HEK293 (cell line): ENCODE results near the gene LPIN3.

Experiments used
- KLF17 ChIP-seq: fragments of 450-650 bp; formaldehyde crosslinking; IDR thresholded peaks from 2 replicates; pipeline ENCODE4 v1.5.1; 2016; ENCODE audit warnings: missing biosample characterization, missing genetic modification characterization
- PRDM4 ChIP-seq: fragments of 450-650 bp; formaldehyde crosslinking; IDR thresholded peaks from 2 replicates; pipeline ENCODE4 v1.5.1; 2017; ENCODE audit warnings: missing biosample characterization, missing genetic modification characterization
- RBAK ChIP-seq: fragments of 450-650 bp; formaldehyde crosslinking; IDR thresholded peaks from 2 replicates; pipeline ENCODE4 v1.5.1; 2016; ENCODE audit warnings: missing biosample characterization, missing genetic modification characterization
- SALL2 ChIP-seq: fragments of 450-650 bp; formaldehyde crosslinking; IDR thresholded peaks from 2 replicates; pipeline ENCODE4 v1.5.0; 2017; ENCODE audit warnings: missing biosample characterization, mild to moderate bottlenecking, missing genetic modification characterization, borderline replicate concordance
- ZBTB17 ChIP-seq: fragments of 450-650 bp; formaldehyde crosslinking; IDR thresholded peaks from 2 replicates; pipeline ENCODE4 v1.5.1; 2016; ENCODE audit warnings: missing biosample characterization, missing genetic modification characterization
- ZBTB21 ChIP-seq: fragments of 450-650 bp; formaldehyde crosslinking; IDR thresholded peaks from 2 replicates; pipeline ENCODE4 v1.5.1; 2017; ENCODE audit warnings: missing biosample characterization, missing genetic modification characterization
- ZBTB48 ChIP-seq: fragments of 450-650 bp; formaldehyde crosslinking; IDR thresholded peaks from 2 replicates; pipeline ENCODE4 v1.5.1; 2016; ENCODE audit warnings: missing biosample characterization, missing genetic modification characterization
- ZNF10 ChIP-seq: fragments of 450-650 bp; formaldehyde crosslinking; IDR thresholded peaks from 2 replicates; pipeline ENCODE4 v1.5.1; 2017; ENCODE audit warnings: missing biosample characterization, missing genetic modification characterization
- ZNF121 ChIP-seq: fragments of 450-650 bp; formaldehyde crosslinking; IDR thresholded peaks from 2 replicates; pipeline ENCODE4 v1.5.1; 2016; ENCODE audit warnings: missing biosample characterization, missing genetic modification characterization
- ZNF133 ChIP-seq: fragments of 450-650 bp; formaldehyde crosslinking; IDR thresholded peaks from 2 replicates; pipeline ENCODE4 v1.5.1; 2016; ENCODE audit warnings: missing biosample characterization, missing genetic modification characterization
- ZNF184 ChIP-seq: fragments of 450-650 bp; IDR thresholded peaks from 2 replicates; pipeline ENCODE4 v1.5.1; 2018; ENCODE audit warnings: missing biosample characterization, mild to moderate bottlenecking, missing genetic modification characterization
- ZNF211 ChIP-seq: fragments of 450-650 bp; formaldehyde crosslinking; IDR thresholded peaks from 2 replicates; pipeline ENCODE4 v1.5.1; 2016; ENCODE audit warnings: low read depth, missing biosample characterization, missing genetic modification characterization
- ZNF239 ChIP-seq: fragments of 450-650 bp; formaldehyde crosslinking; IDR thresholded peaks from 2 replicates; pipeline ENCODE4 v1.5.1; 2016; ENCODE audit warnings: missing biosample characterization, missing genetic modification characterization
- ZNF394 ChIP-seq: fragments of 450-650 bp; formaldehyde crosslinking; IDR thresholded peaks from 2 replicates; pipeline ENCODE4 v1.5.1; 2016; ENCODE audit warnings: missing biosample characterization, missing genetic modification characterization, mild to moderate bottlenecking, moderate library complexity, borderline replicate concordance
- ZNF501 ChIP-seq: fragments of 450-650 bp; formaldehyde crosslinking; IDR thresholded peaks from 2 replicates; pipeline ENCODE4 v1.5.1; 2016; ENCODE audit warnings: missing biosample characterization, missing genetic modification characterization
- ZNF513 ChIP-seq: fragments of 450-650 bp; IDR thresholded peaks from 2 replicates; pipeline ENCODE4 v1.5.1; 2018; ENCODE audit warnings: missing biosample characterization, missing genetic modification characterization
- ZNF514 ChIP-seq: fragments of 450-650 bp; formaldehyde crosslinking; IDR thresholded peaks from 2 replicates; pipeline ENCODE4 v1.5.1; 2016; ENCODE audit warnings: missing biosample characterization, missing genetic modification characterization
- ZNF571 ChIP-seq: fragments of 450-650 bp; formaldehyde crosslinking; IDR thresholded peaks from 2 replicates; pipeline ENCODE4 v1.5.0; 2017; ENCODE audit warnings: missing biosample characterization, missing genetic modification characterization
- ZNF654 ChIP-seq: fragments of 450-650 bp; formaldehyde crosslinking; IDR thresholded peaks from 2 replicates; pipeline ENCODE4 v1.5.1; 2016; ENCODE audit warnings: low read depth, missing biosample characterization, missing genetic modification characterization
- ZNF701 ChIP-seq: fragments of 450-650 bp; formaldehyde crosslinking; IDR thresholded peaks from 2 replicates; pipeline ENCODE4 v1.5.1; 2016; ENCODE audit warnings: missing biosample characterization, missing genetic modification characterization
- ZNF776 ChIP-seq: fragments of 450-650 bp; formaldehyde crosslinking; IDR thresholded peaks from 2 replicates; pipeline ENCODE4 v1.5.0; 2017; ENCODE audit warnings: missing biosample characterization, missing genetic modification characterization, borderline replicate concordance
- ZXDB ChIP-seq: fragments of 450-650 bp; formaldehyde crosslinking; IDR thresholded peaks from 2 replicates; pipeline ENCODE4 v1.5.1; 2016; ENCODE audit warnings: missing biosample characterization, missing genetic modification characterization
- TF ChIP-seq, protein P1 (sequence below): fragments of 450-650 bp; formaldehyde crosslinking; conservative IDR thresholded peaks from 2 replicates; pipeline ENCODE4 v1.5.1; 2016; ENCODE audit warnings: low read depth, missing biosample characterization, missing genetic modification characterization
- TF ChIP-seq, protein P2 (sequence below): fragments of 450-650 bp; formaldehyde crosslinking; IDR thresholded peaks from 2 replicates; pipeline ENCODE4 v1.5.1; 2017; ENCODE audit warnings: missing biosample characterization, missing genetic modification characterization
- TF ChIP-seq, protein P3 (sequence below): fragments of 450-650 bp; formaldehyde crosslinking; IDR thresholded peaks from 2 replicates; pipeline ENCODE4 v1.5.1; 2017; ENCODE audit warnings: missing biosample characterization, missing genetic modification characterization

Gene LPIN3

GRCh38 chr20:41316602-41317545 lies 23.7 kb upstream of the LPIN3 start (continued):
- TF ChIP-seq ZNF776 (tag by site-specific recombination) (no peak), ZNF654 (tag by site-specific recombination) (no peak), ZNF211 (tag by site-specific recombination) (no peak), KLF17 (tag by site-specific recombination) (0 out of 2 replicates have a peak, but pooled peaks have one; percentile 76), ZNF239 (tag by site-specific recombination) (no peak), RBAK (no peak), ZNF514 (tag by site-specific recombination) (no peak), ZNF513 (tag by site-specific recombination) (no peak), ZNF133 (tag by site-specific recombination) (no peak), ZNF394 (tag by site-specific recombination) (no peak), ZNF10 (tag by site-specific recombination) (no peak), ZNF701 (tag by site-specific recombination) (no peak), ZNF501 (no peak), SALL2 (no peak), ZXDB (tag by site-specific recombination) (peak; percentile 93), ZBTB48 (peak; percentile 90), ZBTB21 (tag by site-specific recombination) (no peak), ZNF184 (tag by site-specific recombination) (no peak), ZNF571 (no peak), PRDM4 (peak; percentile 15; the same call in 1 of the 2 replicates), ZBTB17 (peak; percentile 84; the same call in 1 of the 2 replicates), ZNF121 (no peak)
- TF ChIP-seq, protein P1, sequence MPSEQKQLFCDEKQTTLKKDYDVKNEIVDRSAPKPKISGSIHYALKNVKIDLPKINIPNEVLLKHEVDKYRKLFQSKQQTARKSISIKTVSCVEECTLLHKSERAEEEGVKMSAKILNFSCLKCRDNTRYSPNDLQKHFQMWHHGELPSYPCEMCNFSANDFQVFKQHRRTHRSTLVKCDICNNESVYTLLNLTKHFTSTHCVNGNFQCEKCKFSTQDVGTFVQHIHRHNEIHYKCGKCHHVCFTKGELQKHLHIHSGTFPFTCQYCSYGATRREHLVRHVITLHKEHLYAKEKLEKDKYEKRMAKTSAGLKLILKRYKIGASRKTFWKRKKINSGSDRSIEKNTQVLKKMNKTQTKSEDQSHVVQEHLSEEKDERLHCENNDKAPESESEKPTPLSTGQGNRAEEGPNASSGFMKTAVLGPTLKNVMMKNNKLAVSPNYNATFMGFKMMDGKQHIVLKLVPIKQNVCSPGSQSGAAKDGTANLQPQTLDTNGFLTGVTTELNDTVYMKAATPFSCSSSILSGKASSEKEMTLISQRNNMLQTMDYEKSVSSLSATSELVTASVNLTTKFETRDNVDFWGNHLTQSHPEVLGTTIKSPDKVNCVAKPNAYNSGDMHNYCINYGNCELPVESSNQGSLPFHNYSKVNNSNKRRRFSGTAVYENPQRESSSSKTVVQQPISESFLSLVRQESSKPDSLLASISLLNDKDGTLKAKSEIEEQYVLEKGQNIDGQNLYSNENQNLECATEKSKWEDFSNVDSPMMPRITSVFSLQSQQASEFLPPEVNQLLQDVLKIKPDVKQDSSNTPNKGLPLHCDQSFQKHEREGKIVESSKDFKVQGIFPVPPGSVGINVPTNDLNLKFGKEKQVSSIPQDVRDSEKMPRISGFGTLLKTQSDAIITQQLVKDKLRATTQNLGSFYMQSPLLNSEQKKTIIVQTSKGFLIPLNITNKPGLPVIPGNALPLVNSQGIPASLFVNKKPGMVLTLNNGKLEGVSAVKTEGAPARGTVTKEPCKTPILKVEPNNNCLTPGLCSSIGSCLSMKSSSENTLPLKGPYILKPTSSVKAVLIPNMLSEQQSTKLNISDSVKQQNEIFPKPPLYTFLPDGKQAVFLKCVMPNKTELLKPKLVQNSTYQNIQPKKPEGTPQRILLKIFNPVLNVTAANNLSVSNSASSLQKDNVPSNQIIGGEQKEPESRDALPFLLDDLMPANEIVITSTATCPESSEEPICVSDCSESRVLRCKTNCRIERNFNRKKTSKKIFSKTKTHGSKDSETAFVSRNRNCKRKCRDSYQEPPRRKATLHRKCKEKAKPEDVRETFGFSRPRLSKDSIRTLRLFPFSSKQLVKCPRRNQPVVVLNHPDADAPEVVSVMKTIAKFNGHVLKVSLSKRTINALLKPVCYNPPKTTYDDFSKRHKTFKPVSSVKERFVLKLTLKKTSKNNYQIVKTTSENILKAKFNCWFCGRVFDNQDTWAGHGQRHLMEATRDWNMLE (tag by site-specific recombination), result no peak
- TF ChIP-seq, protein P2, sequence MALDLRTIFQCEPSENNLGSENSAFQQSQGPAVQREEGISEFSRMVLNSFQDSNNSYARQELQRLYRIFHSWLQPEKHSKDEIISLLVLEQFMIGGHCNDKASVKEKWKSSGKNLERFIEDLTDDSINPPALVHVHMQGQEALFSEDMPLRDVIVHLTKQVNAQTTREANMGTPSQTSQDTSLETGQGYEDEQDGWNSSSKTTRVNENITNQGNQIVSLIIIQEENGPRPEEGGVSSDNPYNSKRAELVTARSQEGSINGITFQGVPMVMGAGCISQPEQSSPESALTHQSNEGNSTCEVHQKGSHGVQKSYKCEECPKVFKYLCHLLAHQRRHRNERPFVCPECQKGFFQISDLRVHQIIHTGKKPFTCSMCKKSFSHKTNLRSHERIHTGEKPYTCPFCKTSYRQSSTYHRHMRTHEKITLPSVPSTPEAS (tag by site-specific recombination), result peak; percentile 80
- TF ChIP-seq, protein P3, sequence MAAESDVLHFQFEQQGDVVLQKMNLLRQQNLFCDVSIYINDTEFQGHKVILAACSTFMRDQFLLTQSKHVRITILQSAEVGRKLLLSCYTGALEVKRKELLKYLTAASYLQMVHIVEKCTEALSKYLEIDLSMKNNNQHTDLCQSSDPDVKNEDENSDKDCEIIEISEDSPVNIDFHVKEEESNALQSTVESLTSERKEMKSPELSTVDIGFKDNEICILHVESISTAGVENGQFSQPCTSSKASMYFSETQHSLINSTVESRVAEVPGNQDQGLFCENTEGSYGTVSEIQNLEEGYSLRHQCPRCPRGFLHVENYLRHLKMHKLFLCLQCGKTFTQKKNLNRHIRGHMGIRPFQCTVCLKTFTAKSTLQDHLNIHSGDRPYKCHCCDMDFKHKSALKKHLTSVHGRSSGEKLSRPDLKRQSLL (tag by site-specific recombination), result no peak
